ENCODE results near the gene KRTAP5-9.
"Not testable (repeated sequence)": the region's sequence is repeated elsewhere in the genome, so short reads cannot be mapped to it uniquely, and the experiment has no call there.

- not testable (repeated sequence) for TF ChIP-seq CTCF (IDR thresholded peaks at IDR 0.05; ENCODE audit: low read depth, low read length, poor library complexity, severe bottlenecking); EZH2phosphoT487 (IDR thresholded peaks at IDR 0.05; ENCODE audit: borderline replicate concordance, low read length)
Observed at GRCh38 chr11:71526796-71527575, 21.2 kb upstream of the KRTAP5-9 start, which contains the start of gene KRTAP5-7.
